Muscle of arm (tissue), 12 donors: Measurements from ENCODE around the gene CHI3L1. TPM values are rescaled to one million over a fixed set of nuclear protein-coding genes. Genes with fewer than 3 reads are reported as not detected.

ENCODE experiments used
- DNase-seq: peaks from one replicate; pipeline ENCODE4 v3.0.0-alpha.2; 2013
- polyA plus RNA-seq, 12 donors: library from polyadenylated mRNA; unstranded; fragments of 120-200 nt; gene quantifications; one replicate each; pipeline ENCODE4 v1.2.1, GENCODE V29; 2013; ENCODE audit not compliant: insufficient read length in 12 of 12

CHI3L1 gene
- polyA plus RNA-seq, 12 donors: 0.16 to 4.6 (median 0.78) TPM; not detected in 2

- DNase-seq: no peak
Measured at GRCh38 chr1:203169770-203170520, 16.6 kb downstream of the CHI3L1 start.

GRCh38 chr1:203168991-203169390, 17.5 kb downstream of the CHI3L1 start:
- no peak for DNase-seq

GRCh38 chr1:203168256-203168786, 18.2 kb downstream of the CHI3L1 start:
- DNase-seq: no peak

DNA sequence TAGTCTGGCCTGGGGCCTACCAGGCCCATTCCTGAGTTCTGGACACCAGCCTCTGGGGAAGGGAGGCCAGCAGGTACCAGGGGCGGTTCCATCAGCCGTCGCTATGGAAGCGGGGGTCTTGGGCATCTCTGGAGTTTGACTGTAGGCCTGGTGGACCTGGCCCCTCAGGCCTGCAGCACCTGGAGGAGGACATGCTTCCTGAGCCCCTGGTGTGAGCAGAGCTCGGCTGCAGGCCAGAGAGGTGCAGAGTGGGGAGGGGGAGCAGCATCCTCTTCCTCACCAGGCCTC, 18.6 kb downstream of the CHI3L1 start:
- no peak for DNase-seq

DNA sequence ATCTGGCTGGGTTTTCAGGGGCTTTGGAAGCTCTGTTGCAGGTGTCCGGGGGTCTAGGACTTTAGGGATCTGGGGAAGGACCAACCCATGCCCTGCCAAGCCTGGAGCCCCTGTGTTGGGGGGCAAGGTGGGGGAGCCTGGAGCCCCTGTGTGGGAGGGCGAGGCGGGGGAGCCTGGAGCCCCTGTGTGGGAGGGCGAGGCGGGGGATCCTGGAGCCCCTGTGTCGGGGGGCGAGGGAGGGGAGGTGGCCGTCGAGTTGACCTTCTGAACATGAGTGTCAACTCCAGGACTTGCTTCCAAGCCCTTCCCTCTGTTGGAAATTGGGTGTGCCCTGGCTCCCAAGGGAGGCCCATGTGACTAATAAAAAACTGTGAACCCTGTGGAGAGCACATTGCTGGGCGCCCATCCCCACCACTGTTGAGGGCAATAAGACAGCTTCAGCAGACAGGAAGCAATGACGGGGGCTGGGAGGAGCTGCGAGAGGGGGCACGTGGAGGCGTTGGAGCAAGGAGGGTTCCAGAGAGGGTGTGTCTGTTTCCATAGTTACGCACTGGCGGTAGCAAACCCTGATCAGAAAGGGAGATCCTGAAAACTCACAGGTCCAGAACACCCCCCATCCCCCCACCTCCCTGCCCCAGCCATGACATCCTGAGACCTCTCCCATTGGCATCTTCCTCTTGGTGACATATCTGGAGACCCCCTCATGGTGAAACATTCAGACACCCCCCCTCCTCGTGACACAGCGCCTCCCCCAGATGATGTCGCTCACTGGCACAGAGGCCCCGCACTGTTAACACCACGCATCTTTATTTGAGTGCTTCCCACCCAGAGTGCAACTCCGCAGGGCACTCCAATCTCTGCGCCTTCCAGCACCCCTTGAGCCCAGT, 19.2 kb downstream of the CHI3L1 start:
- no peak for DNase-seq

DNA sequence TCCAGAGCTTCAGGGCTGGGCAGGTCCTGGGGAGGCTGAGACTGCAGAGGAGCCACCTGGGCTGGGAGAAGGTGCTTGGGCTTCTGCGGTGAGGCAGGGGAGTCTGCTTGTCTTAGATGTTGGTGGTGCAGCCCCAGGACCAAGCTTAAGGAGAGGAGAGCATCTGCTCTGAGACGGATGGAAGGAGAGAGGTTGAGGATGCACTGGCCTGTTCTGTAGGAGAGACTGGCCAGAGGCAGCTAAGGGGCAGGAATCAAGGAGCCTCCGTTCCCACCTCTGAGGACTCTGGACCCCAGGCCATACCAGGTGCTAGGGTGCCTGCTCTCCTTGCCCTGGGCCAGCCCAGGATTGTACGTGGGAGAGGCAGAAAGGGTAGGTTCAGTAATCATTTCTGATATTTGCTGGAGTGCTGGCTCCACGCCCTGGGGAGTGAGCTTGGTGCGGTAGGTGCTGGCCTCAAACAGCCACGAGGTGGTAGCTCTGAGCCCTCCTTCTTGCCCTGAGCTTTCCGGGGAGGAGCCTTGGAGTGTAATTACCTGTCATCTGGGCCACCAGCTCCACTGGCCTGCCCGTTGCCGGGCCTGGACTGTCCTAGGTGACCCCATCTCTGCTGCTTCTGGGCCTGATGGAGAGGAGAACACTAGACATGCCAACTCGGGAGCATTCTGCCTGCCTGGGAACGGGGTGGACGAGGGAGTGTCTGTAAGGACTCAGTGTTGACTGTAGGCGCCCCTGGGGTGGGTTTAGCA, 20.1 kb downstream of the CHI3L1 start:
- DNase-seq: no peak

GRCh38 chr1:203165800-203166161, 20.7 kb downstream of the CHI3L1 start:
- DNase-seq: no peak

- DNase-seq: no peak
Measured at GRCh38 chr1:203165101-203165799, 21.3 kb downstream of the CHI3L1 start.

- no peak for DNase-seq
Measured at GRCh38 chr1:203163891-203164635, 22.4 kb downstream of the CHI3L1 start.

- DNase-seq: no peak
Measured at GRCh38 chr1:203162403-203162802, 24.1 kb downstream of the CHI3L1 start.

- DNase-seq: no peak
Measured at GRCh38 chr1:203161703-203162102, 24.8 kb downstream of the CHI3L1 start.

DNA sequence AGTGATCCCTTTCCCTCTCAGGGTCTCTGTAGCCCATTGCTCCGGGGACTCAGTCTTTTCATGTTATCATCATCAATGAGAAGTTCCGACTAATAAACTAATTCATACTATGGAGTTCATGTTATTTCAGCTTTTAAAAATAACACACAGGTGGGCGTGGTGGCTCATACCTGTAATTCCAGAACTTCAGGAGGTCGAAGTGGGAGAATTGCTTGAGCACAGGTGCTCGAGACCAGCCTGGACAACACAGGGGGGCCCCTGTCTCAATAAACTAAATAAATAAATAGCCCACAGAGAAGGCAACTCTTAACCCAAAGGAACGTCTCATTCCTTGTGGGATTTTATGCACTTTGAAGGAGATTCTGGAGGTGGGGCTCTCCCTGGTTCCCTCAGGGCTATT, 25.3 kb downstream of the CHI3L1 start:
- DNase-seq: no peak

- DNase-seq: no peak
Measured at GRCh38 chr1:203159844-203160243, 26.7 kb downstream of the CHI3L1 start.

DNA sequence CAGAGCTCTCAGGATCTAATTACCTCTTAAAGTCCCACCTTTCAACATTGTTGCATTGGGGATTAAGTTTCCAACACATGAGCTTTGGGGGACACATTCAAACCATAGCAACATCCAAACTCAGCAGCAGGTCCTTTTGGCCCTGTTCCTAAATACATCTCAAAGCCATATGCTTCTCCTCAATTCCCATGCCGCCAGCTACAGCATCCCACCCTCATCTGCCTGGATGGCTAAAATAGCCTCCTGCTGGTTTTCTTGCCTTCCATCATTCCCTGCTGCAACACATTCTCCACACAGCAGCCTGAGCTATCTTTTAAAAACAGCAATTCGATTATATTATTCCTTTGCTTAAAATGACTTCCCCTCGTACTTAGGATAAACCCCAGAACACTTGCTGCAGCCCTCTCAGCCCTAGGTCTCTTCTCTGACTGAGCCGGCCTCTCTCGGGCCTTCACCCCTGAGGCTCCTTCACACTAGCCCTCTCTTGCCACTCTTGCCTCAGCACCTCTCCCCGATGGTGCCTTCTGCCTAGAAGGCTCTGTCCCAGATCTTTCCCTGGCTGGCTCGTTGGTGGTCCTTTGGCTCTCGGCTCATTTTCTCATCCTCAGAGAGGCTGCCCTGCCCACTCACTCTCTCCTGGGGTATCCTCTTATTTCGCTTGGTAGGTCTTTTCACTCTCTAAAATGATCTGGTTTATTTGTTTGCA, 27.4 kb downstream of the CHI3L1 start:
- DNase-seq: no peak

- no peak for DNase-seq
Measured at GRCh38 chr1:203158423-203158822, 28.1 kb downstream of the CHI3L1 start.

DNA sequence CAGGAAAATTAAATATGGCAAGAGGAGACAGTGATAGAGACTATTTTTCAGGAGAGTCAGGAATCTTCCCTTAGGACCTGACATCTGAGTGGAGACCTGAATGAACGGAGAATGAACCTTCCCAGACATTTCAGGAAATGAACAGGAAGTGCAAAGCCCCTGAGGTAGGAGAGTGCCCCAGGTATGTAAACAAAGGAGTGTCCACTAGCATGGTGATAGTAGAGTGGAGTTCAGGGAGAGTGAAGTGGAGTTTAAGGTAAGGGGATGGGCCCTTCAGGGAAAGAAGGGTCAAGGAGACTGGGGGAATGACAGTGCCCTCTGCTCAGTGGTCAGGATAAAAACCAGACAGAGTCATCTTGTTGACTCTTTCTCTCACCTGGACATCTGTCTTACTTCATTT, 30.2 kb downstream of the CHI3L1 start:
- no peak for DNase-seq

DNA sequence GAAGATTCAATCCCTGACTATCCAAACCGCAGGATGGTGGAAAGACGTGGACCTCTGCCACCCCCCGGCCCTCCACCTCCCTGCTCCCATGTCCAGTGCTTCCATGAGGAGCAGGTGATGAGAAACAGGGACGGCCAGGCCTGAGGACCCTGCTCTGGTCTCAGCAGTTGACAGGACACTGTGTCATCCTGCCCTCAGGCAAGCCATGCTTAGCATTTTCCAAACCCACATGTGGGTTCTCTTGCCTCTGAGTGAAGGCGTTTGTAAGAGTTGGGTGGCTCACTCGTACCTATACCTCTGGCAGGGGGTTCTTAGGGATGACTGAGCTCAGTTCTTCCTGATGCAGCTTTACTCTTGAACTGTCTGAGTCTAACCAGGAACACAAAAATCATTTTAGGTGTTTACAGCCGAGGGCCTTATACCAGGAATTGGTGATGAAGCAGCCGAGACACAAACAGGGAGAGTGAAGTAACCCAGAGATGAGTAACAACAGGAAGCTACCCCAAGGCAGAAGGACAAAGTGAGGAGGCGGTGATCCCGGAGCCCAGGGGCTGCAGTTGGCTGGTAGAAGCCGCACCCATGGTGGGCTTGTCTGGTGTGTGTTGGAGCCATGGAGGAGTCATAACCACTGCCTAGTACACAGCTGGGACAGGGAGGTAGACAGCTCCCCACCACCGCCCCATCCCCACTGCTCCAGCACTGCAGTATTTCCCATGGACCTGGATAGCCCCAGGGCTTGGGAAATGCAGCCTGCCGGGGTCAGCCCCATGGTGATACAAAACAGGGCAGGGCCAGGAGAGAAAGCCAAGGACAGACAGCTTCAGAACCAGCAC, 32.3 kb downstream of the CHI3L1 start:
- DNase-seq: no peak

- DNase-seq: no peak
Measured at GRCh38 chr1:203153051-203153988, 33.2 kb downstream of the CHI3L1 start.
